Sigmoid colon (tissue), 4 donors: ENCODE results near the gene VCX.

Experiments used
- CTCF ChIP-seq, 4 experiments: fragments of 450-650 bp in 3 of 4; fragments of 200-600 bp in 1 of 4; IDR thresholded peaks; one replicate each; pipeline ENCODE4 v1.5.1; 2016 to 2019; ENCODE audit warnings: antibody characterized with exemption in 4 of 4, mild to moderate bottlenecking in 3 of 4, moderate library complexity in 2 of 4
- POLR2AphosphoS5 ChIP-seq, 4 donors: sonication (generic); formaldehyde crosslinking; IDR thresholded peaks; one replicate each; pipeline ENCODE4 v1.6.1; 2017; ENCODE audit warnings: antibody characterized with exemption in 4 of 4

DNA sequence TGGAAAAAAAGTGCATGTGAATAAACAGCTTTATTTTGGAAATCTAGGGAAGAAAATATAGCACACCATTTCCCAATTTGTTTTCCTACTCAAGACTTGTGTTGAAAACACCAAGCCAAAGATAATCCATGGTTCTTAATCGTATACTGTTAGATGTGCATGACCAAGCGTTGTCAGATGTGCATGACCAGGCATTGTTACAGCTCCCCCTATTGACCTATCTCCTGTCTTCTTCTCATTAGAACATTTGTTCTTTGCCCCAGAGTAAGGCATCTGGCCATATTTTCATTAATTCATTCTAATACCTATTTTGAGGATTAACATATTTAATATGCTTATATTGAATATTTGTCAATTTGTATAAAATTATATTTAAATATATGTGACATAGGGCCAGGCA lies 14.4 kb upstream of the VCX start:
- no peak for TF ChIP-seq CTCF (IDR thresholded peaks at IDR 0.05)
- no peak for TF ChIP-seq POLR2AphosphoS5 (IDR thresholded peaks at IDR 0.05)
